Fibroblast of lung (primary cell): Measurements from ENCODE around the gene ZNF467. TPM values are rescaled to one million over a fixed set of nuclear protein-coding genes. Genes with fewer than 3 reads are reported as not detected.

Source experiments
- DNase-seq, 2 donors: peaks; one replicate each; pipeline versions ENCODE4 v3.0.0 to v3.0.0-alpha.2; 2010; ENCODE audit warnings: low read depth in 2 of 2
- H2AFZ ChIP-seq: 2 replicates; pipeline ENCODE4 v1.5.1; 2012; ENCODE audit warnings: low read length, control low read depth, inconsistent platforms
- H3K27ac ChIP-seq: 2 replicates; pipeline ENCODE4 v1.5.1; 2011; ENCODE audit warnings: low read length, control low read depth; ENCODE audit not compliant: insufficient read depth
- H3K27me3 ChIP-seq: 2 replicates; pipeline ENCODE4 v1.5.1; 2011; ENCODE audit warnings: mild to moderate bottlenecking, low read length; ENCODE audit not compliant: control insufficient read depth, insufficient read depth
- H3K36me3 ChIP-seq: 2 replicates; pipeline ENCODE4 v1.5.1; 2011; ENCODE audit warnings: low read length; ENCODE audit not compliant: control insufficient read depth, insufficient read depth
- H3K4me1 ChIP-seq: 2 replicates; pipeline ENCODE4 v1.5.1; 2011; ENCODE audit warnings: low read length; ENCODE audit not compliant: control insufficient read depth, insufficient read depth; ENCODE audit errors: extremely low read depth
- H3K4me2 ChIP-seq: 2 replicates; pipeline ENCODE4 v1.5.1; 2011; ENCODE audit warnings: low read length, control low read depth; ENCODE audit not compliant: insufficient read depth; ENCODE audit errors: extremely low read depth
- H3K4me3 ChIP-seq, 4 experiments: fragments of 200-600 bp in 1 of 4; sonication (generic) in 1 of 4; replicated peaks in 1 of 4; 2 replicates each; pipeline ENCODE4 v1.5.1; 2011 to 2016; ENCODE audit warnings: low read length in 4 of 4, low read depth in 3 of 4, mild to moderate bottlenecking in 3 of 4, control low read depth in 2 of 4, inconsistent platforms in 1 of 4, mixed read lengths in 1 of 4; ENCODE audit not compliant: insufficient read depth in 1 of 4; ENCODE audit errors: control extremely low read depth in 1 of 4
- H3K79me2 ChIP-seq: 2 replicates; pipeline ENCODE4 v1.5.1; 2012; ENCODE audit warnings: mild to moderate bottlenecking, low read length, inconsistent platforms; ENCODE audit not compliant: control insufficient read depth, insufficient read depth
- H3K9ac ChIP-seq: 2 replicates; pipeline ENCODE4 v1.5.1; 2011; ENCODE audit warnings: mild to moderate bottlenecking, low read length, control low read depth; ENCODE audit not compliant: insufficient read depth
- H3K9me3 ChIP-seq: 2 replicates; pipeline ENCODE4 v1.5.1; 2012; ENCODE audit warnings: low read depth, low read length; ENCODE audit not compliant: control insufficient read depth, insufficient read depth
- H4K20me1 ChIP-seq: 2 replicates; pipeline ENCODE4 v1.5.1; 2011; ENCODE audit warnings: low read length; ENCODE audit not compliant: control insufficient read depth, insufficient read depth; ENCODE audit errors: extremely low read depth
- EZH2 ChIP-seq: IDR thresholded peaks from 2 replicates; pipeline ENCODE4 v1.5.1; 2012; ENCODE audit warnings: low read length, control low read depth, mild to moderate bottlenecking; ENCODE audit errors: missing control alignments
- polyA minus RNA-seq: library from RNA; depleted of rRNA, polyadenylated mRNA; stranded (reverse); fragments of >200 nt; gene quantifications from 2 replicates; pipeline ENCODE4 v1.2.3, GENCODE V29; 2011; ENCODE audit warnings: low replicate concordance
- polyA plus RNA-seq, 2 donors: library from polyadenylated mRNA; depleted of rRNA in 1 of 2; stranded (reverse) in 1 of 2; unstranded in 1 of 2; fragments of >200 nt; gene quantifications; 2 replicates each; pipeline ENCODE4 v1.2.1, GENCODE V29; 2011 to 2012; ENCODE audit warnings: missing spikeins in 1 of 2
- total RNA-seq: library from RNA; depleted of rRNA; stranded (reverse); fragments of >200 nt; gene quantifications from 2 replicates; pipeline ENCODE4 v1.2.1, GENCODE V29; 2014
- TF ChIP-seq, protein P1 (sequence below), 2 donors: IDR thresholded peaks in 1 of 2; conservative IDR thresholded peaks in 1 of 2; 1 replicate in 1 of 2; 2 replicates in 1 of 2; pipeline ENCODE4 v1.5.1; 2011 to 2012; ENCODE audit warnings: low read length in 2 of 2, control low read depth in 1 of 2, inconsistent platforms in 1 of 2, low read depth in 1 of 2, mild to moderate bottlenecking in 1 of 2

Gene ZNF467, protein sequence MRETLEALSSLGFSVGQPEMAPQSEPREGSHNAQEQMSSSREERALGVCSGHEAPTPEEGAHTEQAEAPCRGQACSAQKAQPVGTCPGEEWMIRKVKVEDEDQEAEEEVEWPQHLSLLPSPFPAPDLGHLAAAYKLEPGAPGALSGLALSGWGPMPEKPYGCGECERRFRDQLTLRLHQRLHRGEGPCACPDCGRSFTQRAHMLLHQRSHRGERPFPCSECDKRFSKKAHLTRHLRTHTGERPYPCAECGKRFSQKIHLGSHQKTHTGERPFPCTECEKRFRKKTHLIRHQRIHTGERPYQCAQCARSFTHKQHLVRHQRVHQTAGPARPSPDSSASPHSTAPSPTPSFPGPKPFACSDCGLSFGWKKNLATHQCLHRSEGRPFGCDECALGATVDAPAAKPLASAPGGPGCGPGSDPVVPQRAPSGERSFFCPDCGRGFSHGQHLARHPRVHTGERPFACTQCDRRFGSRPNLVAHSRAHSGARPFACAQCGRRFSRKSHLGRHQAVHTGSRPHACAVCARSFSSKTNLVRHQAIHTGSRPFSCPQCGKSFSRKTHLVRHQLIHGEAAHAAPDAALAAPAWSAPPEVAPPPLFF
- total RNA-seq (1.0 and 1.3 TPM in 2 replicates), polyA plus RNA-seq (0.15 and 0.89 TPM in 2 replicates), polyA minus RNA-seq (0.55 TPM in 1 of 2 replicates, not detected in the other)
- 0.89 and 3.4 TPM in 2 replicates for polyA plus RNA-seq (2012)

DNA sequence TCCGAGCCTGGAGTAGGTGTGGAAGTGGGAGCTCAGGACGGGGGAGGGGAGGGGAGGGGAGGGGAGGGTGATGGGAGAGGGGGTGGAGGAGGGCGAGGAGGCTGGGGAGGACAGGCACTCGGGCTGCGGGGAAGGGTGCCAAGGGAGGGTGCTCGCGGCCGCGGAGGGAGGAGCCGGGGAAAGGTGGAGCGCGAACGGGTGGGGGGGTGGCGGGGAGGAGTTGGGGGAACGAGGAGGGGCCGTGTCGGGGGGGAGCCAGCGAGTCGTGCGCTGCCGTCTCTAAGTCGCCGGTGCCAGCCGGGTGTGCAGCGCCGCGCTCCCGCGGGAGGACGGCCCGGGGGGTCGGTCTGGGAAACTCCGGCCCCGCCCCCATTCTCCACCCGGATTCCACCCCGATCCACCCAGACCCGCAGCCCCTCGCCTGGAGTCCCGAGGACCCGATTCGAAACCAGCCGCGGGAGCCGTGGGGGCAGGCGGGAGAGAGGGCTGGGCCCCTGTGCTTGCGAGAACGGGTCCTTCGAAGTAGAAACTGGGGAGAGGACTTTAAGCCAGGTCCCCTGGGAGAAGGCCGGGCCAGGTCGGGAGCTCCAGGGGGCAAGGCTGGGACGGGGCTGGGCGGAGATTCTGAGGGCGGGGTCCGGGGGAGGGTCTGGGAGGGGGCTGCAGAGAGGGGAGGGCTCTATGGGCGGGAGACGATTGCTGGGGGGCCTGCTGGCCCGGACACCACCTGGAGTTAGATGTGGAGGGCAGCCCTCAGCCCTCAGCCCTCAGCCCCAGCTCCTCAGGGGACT, at the start of gene ZNF467:
Gene ZNF467, minus strand, starts transcription at position 143 of the 791 bp plus-strand sequence. CDS start 2,556 bp downstream, outside the sequence.
- H3K27me3 ChIP-seq: peaks cover 10% of the 10 kb centered on the region
- no peak within 1 kb of the TSS for H2AFZ ChIP-seq
- H4K20me1 ChIP-seq: no peaks in the 10 kb centered on the region
- H3K4me3 ChIP-seq: peak within 1 kb of the TSS; percentile 17 to 61 (median 49)
- H3K4me1 ChIP-seq: no peaks in the 10 kb centered on the region
- no peaks in the 10 kb centered on the region for H3K36me3 ChIP-seq
- H3K27ac ChIP-seq: no peak within 1 kb of the TSS
- H3K9ac ChIP-seq: no peak within 1 kb of the TSS
- peak within 1 kb of the TSS; percentile 71 for H3K4me2 ChIP-seq
- TF ChIP-seq EZH2: no peak
- TF ChIP-seq, protein P1, sequence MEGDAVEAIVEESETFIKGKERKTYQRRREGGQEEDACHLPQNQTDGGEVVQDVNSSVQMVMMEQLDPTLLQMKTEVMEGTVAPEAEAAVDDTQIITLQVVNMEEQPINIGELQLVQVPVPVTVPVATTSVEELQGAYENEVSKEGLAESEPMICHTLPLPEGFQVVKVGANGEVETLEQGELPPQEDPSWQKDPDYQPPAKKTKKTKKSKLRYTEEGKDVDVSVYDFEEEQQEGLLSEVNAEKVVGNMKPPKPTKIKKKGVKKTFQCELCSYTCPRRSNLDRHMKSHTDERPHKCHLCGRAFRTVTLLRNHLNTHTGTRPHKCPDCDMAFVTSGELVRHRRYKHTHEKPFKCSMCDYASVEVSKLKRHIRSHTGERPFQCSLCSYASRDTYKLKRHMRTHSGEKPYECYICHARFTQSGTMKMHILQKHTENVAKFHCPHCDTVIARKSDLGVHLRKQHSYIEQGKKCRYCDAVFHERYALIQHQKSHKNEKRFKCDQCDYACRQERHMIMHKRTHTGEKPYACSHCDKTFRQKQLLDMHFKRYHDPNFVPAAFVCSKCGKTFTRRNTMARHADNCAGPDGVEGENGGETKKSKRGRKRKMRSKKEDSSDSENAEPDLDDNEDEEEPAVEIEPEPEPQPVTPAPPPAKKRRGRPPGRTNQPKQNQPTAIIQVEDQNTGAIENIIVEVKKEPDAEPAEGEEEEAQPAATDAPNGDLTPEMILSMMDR (conservative IDR thresholded peaks at IDR 0.05 in 1 of 2, IDR thresholded peaks at IDR 0.05 in 1 of 2; ENCODE audit: low read depth in 1 of 2, low read length in 2 of 2): no peak
- peak; percentile 20 to 62 for DNase-seq
- H3K9me3 ChIP-seq: no peaks in the 10 kb centered on the region
- no peaks in the 10 kb centered on the region for H3K79me2 ChIP-seq

DNA sequence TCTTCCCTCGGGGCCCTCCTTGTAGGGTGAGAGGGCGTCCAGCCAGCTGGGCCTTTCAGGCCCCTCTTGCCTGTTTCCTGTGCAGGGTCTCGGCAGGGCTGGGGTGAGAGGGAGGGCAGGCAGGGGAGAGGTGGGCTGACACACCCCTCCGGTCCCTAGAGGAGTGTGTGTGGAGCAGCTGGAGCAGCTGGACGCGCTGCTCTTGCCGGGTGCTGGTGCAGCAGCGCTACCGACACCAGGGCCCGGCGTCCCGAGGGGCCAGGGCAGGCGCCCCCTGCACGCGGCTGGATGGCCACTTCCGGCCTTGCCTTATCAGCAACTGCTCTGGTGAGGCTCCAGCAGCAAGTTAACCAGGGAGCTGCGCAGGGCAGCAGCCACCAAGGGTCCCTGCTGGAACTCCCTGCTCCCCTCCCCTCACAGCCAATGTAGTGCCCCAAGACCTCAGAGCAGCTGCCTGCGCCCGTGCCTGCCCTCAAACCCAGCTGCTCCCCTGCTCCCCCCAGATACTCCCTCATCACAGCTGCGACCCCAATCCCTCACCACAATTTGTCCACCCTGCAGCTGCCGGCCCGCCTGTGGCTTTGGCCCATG, 49.1 kb upstream of the ZNF467 start:
- TF ChIP-seq EZH2: no peak
- TF ChIP-seq, protein P1 (conservative IDR thresholded peaks at IDR 0.05 in 1 of 2, IDR thresholded peaks at IDR 0.05 in 1 of 2; ENCODE audit: low read depth in 1 of 2, low read length in 2 of 2): no peak
- no peak for DNase-seq
- H2AFZ ChIP-seq: no peak overlapping the region
- no peaks in the 10 kb centered on the region for H3K27me3 ChIP-seq
- H3K9me3 ChIP-seq: no peaks in the 10 kb centered on the region
- H3K4me2 ChIP-seq: no peak overlapping the region
- no peaks in the 10 kb centered on the region for H3K36me3 ChIP-seq
- no peak overlapping the region for H3K4me3 ChIP-seq
- no peaks in the 10 kb centered on the region for H3K79me2 ChIP-seq
- H3K4me1 ChIP-seq: no peaks in the 10 kb centered on the region
- H4K20me1 ChIP-seq: no peaks in the 10 kb centered on the region
- H3K9ac ChIP-seq: no peak overlapping the region
- no peak overlapping the region for H3K27ac ChIP-seq
